ENCODE measurements around the gene PCDHGC3.

GRCh38 chr5:141494761-141495452 lies 19.1 kb downstream of the PCDHGC3 start:
- TF ChIP-seq CEBPB (IDR thresholded peaks at IDR 0.05; ENCODE audit: low read depth) (no peak), REST (IDR thresholded peaks at IDR 0.05; ENCODE audit: low read depth) (no peak), CTCF (IDR thresholded peaks at IDR 0.05 in 2 of 3, conservative IDR thresholded peaks at IDR 0.05 in 1 of 3; ENCODE audit: borderline replicate concordance in 1 of 3, insufficient read depth in 1 of 3, low read depth in 2 of 3, low read length in 2 of 3) (no peak)
